Adrenal gland (tissue), 5 donors: Measurements from ENCODE around the gene CLIP1.
"Not testable (repeated sequence)": the region's sequence is repeated elsewhere in the genome, so short reads cannot be mapped to it uniquely, and the experiment has no call there.

Source experiments
- POLR2A ChIP-seq, 2 donors: fragments of 450-650 bp; IDR thresholded peaks; one replicate each; pipeline ENCODE4 v1.6.1; 2017; ENCODE audit warnings: antibody characterized with exemption in 2 of 2, mild to moderate bottlenecking in 2 of 2, moderate library complexity in 1 of 2
- TF ChIP-seq, protein P1 (sequence below), 6 experiments: fragments of 450-650 bp in 4 of 6; fragments of 200-600 bp in 2 of 6; sonication (generic) in 1 of 6; IDR thresholded peaks; 1 replicate in 5 of 6; 2 replicates in 1 of 6; pipeline versions ENCODE4 v1.5.1 to v1.8.0; 2016 to 2021; ENCODE audit warnings: antibody characterized with exemption in 6 of 6, mild to moderate bottlenecking in 2 of 6, moderate library complexity in 1 of 6
- donor health status: DM: no; HTN: no; CAD: no.

DNA sequence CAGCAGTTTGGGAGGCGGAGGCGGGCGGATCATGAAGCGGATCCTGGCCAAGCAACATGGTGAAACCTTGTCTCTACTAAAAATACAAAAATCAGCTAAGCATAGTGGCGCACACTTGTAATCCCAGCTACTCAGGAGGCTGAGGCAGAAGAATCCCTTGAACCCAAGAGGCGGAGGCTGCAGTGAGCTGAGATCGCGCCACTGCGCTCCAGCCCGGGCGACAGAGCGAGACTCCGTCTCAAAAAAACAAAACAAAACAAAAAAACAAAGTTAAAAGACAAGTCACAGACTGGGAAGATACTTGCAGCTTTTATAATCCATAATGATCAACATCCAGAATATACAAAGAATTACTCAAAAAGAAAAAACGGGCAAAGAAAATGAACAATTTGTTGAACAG, 161.7 kb downstream of the CLIP1 start:
- TF ChIP-seq POLR2A (IDR thresholded peaks at IDR 0.05): not testable (repeated sequence)
- TF ChIP-seq, protein P1, sequence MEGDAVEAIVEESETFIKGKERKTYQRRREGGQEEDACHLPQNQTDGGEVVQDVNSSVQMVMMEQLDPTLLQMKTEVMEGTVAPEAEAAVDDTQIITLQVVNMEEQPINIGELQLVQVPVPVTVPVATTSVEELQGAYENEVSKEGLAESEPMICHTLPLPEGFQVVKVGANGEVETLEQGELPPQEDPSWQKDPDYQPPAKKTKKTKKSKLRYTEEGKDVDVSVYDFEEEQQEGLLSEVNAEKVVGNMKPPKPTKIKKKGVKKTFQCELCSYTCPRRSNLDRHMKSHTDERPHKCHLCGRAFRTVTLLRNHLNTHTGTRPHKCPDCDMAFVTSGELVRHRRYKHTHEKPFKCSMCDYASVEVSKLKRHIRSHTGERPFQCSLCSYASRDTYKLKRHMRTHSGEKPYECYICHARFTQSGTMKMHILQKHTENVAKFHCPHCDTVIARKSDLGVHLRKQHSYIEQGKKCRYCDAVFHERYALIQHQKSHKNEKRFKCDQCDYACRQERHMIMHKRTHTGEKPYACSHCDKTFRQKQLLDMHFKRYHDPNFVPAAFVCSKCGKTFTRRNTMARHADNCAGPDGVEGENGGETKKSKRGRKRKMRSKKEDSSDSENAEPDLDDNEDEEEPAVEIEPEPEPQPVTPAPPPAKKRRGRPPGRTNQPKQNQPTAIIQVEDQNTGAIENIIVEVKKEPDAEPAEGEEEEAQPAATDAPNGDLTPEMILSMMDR (IDR thresholded peaks at IDR 0.05): not testable (repeated sequence)
